K562 (cell line): ENCODE measurements around the gene IP6K3. TPM values are rescaled to one million over a fixed set of nuclear protein-coding genes. Genes with fewer than 3 reads are reported as not detected.

Source experiments
- ATAC-seq: fragments of 200-7000 bp; cut with Tn5 transposase; 3 replicates; pipeline ENCODE4 v1.9.1; 2020; ENCODE audit warnings: moderate library complexity
- BruUV-seq: library from RNA; stranded (reverse); fragments of 400-500 nt; replicated peaks from 2 replicates; lab custom pipeline; 2021; lab: Mats Ljungman, UMichigan
- CTCF ChIA-PET: fragments of 300-600 bp; formaldehyde crosslinking; extraction: SDS; loops from one replicate; lab custom pipeline; 2021; ENCODE audit warnings: low intra/inter-chr PET ratio; lab: Yijun Ruan, JAX
- POLR2A ChIA-PET: fragments of 300-600, 350-650 bp; sonication (Branson Sonifier 250); formaldehyde crosslinking; extraction: SDS; loops from one replicate; lab custom pipeline; 2021; ENCODE audit warnings: antibody characterized with exemption, inconsistent platforms; lab: Yijun Ruan, JAX
- DNase-seq, 4 experiments: peaks; one replicate each; pipeline versions ENCODE4 v3.0.0 to v3.0.0-alpha.2; 2011 to 2018; ENCODE audit warnings: low spot score in 3 of 4, mixed read lengths in 3 of 4; ENCODE audit errors: extremely low read depth in 1 of 4
- FAIRE-seq: peaks from 2 replicates; lab custom pipeline; 2011; peaks lifted over from hg19 to GRCh38; lab: Jason Lieb, UNC
- H2AFZ ChIP-seq: 2 replicates; pipeline ENCODE4 v1.6.0; 2011; ENCODE audit warnings: low read depth, low read length, control low read depth, inconsistent platforms
- H3K27ac ChIP-seq: fragments of 200-600 bp; 3 replicates; pipeline ENCODE4 v1.8.0; 2011; ENCODE audit warnings: low read depth, mild to moderate bottlenecking, control low read depth, inconsistent platforms, low read length, moderate library complexity, mixed read lengths; ENCODE audit errors: extremely low read depth
- H3K27me3 ChIP-seq, 2 experiments: fragments of 300-600 bp in 1 of 2; 2 replicates in 1 of 2; 3 replicates in 1 of 2; pipeline versions ENCODE4 v1.6.0 to v1.8.0; 2011; ENCODE audit warnings: inconsistent platforms in 2 of 2, low read length in 2 of 2, mild to moderate bottlenecking in 1 of 2, mixed read lengths in 1 of 2, moderate library complexity in 1 of 2; ENCODE audit not compliant: control insufficient read depth in 2 of 2, insufficient read depth in 2 of 2
- H3K36me3 ChIP-seq: fragments of 300-600 bp; 3 replicates; pipeline ENCODE4 v1.8.0; 2011; ENCODE audit warnings: mild to moderate bottlenecking, low read length, inconsistent platforms; ENCODE audit not compliant: control insufficient read depth, insufficient read depth
- H3K4me1 ChIP-seq, 2 experiments: fragments of 200-600 bp in 1 of 2; replicated peaks in 1 of 2; 2 replicates in 1 of 2; 3 replicates in 1 of 2; pipeline versions ENCODE4 v1.5.1 to v1.8.0; 2011; ENCODE audit warnings: inconsistent platforms in 2 of 2, low read length in 2 of 2, mild to moderate bottlenecking in 1 of 2, mixed read lengths in 1 of 2, moderate library complexity in 1 of 2; ENCODE audit not compliant: control insufficient read depth in 2 of 2, insufficient read depth in 2 of 2
- H3K4me2 ChIP-seq: 2 replicates; pipeline ENCODE4 v1.6.1; 2011; ENCODE audit warnings: low read length, control low read depth, inconsistent platforms, mixed read lengths; ENCODE audit not compliant: insufficient read depth
- H3K4me3 ChIP-seq: fragments of 200-600 bp; sonication (generic), shearing (Covaris generic); 2 replicates; pipeline ENCODE4 v1.5.1; 2016; ENCODE audit warnings: control low read depth, inconsistent platforms
- H3K79me2 ChIP-seq: fragments of 200-600 bp; 3 replicates; pipeline ENCODE4 v1.8.0; 2011; ENCODE audit warnings: low read length, inconsistent platforms; ENCODE audit not compliant: control insufficient read depth, insufficient read depth
- H3K9ac ChIP-seq, 2 experiments: 2 replicates each; pipeline versions ENCODE4 v1.6.0 to v1.6.1; 2011; ENCODE audit warnings: low read depth in 2 of 2, low read length in 2 of 2, control low read depth in 1 of 2, inconsistent platforms in 1 of 2, mild to moderate bottlenecking in 1 of 2, mixed read lengths in 1 of 2; ENCODE audit not compliant: insufficient read depth in 1 of 2
- H3K9me1 ChIP-seq: one replicate; pipeline ENCODE4 v1.6.0; 2011; ENCODE audit warnings: inconsistent platforms, mild to moderate bottlenecking, low read length, moderate library complexity; ENCODE audit not compliant: control insufficient read depth, insufficient read depth
- H3K9me3 ChIP-seq: replicated peaks from 2 replicates; pipeline ENCODE4 v1.5.1; 2011; ENCODE audit warnings: low read depth, low read length, inconsistent platforms; ENCODE audit not compliant: control insufficient read depth, insufficient read depth
- H4K20me1 ChIP-seq: replicated peaks from 2 replicates; pipeline ENCODE4 v1.6.1; 2011; ENCODE audit warnings: low read length, inconsistent platforms, mixed read lengths; ENCODE audit not compliant: control insufficient read depth, insufficient read depth
- FOXK1 ChIP-seq: sonication (generic); formaldehyde crosslinking; IDR thresholded peaks from 2 replicates; pipeline ENCODE4 v1.8.0; 2022; ENCODE audit warnings: missing genetic modification reagents, mild to moderate bottlenecking, borderline replicate concordance
- GATA2 ChIP-seq: sonication (generic); formaldehyde crosslinking; IDR thresholded peaks from 2 replicates; pipeline ENCODE4 v1.4.0; 2020; ENCODE audit warnings: mild to moderate bottlenecking, missing genetic modification reagents
- HDAC2 ChIP-seq: fragments of 450-650 bp; IDR thresholded peaks from 2 replicates; pipeline ENCODE4 v1.6.1; 2016; ENCODE audit warnings: mild to moderate bottlenecking
- PHF21A ChIP-seq: fragments of 450-650 bp; IDR thresholded peaks from 2 replicates; pipeline ENCODE4 v1.6.1; 2017; ENCODE audit warnings: low read depth, borderline replicate concordance
- ZBED1 ChIP-seq: IDR thresholded peaks from 2 replicates; pipeline ENCODE4 v1.6.1; 2014
- ZNF436 ChIP-seq: fragments of 250-450, 450-650 bp; sonication (Bioruptor Pico); formaldehyde crosslinking; IDR thresholded peaks from 2 replicates; pipeline ENCODE4 v1.7.0; 2020; ENCODE audit warnings: mild to moderate bottlenecking
- WGBS: fragments of 100-300 bp; shearing (Covaris generic); methylation state at CpG from one replicate; pipeline ENCODE4 v1.1.6; 2016; ENCODE audit warnings: low coverage, mixed read lengths; ENCODE audit not compliant: insufficient coverage; ENCODE audit errors: missing lambda C conversion rate; 5-methylcytosine and 5-hydroxymethylcytosine counted together
- in situ Hi-C: fragments of 300-500 bp; cut with MboI; formaldehyde crosslinking; loops from 4 replicates; pipeline ENCODE4 v1.15.0; 2018; ENCODE audit warnings: inconsistent platforms, mixed read lengths
- intact Hi-C: fragments of 100-400 bp; cut with micrococcal nuclease; formaldehyde crosslinking; loops from 2 replicates; pipeline ENCODE4 v1.14.2; 2022
- polyA plus RNA-seq, 8 experiments: library from polyadenylated mRNA; depleted of rRNA in 4 of 8; stranded (reverse) in 5 of 8; unstranded in 3 of 8; fragments of >200 nt; fragmentation: Nextera tagmentation in 2 of 8; fragmentation: Illumina TruSeq in 1 of 8; extraction: Ambion mirVana in 2 of 8; extraction: Trizol in 1 of 8; gene quantifications; 2 replicates each; pipeline versions ENCODE4 v1.2.1 to v1.2.3, GENCODE V29; 2011 to 2014; ENCODE audit warnings: inconsistent platforms in 1 of 8, missing spikeins in 1 of 8
- total RNA-seq, 7 experiments: library from RNA; depleted of rRNA in 6 of 7; stranded (reverse); fragments of >200 nt in 6 of 7; fragmentation: Illumina TruSeq in 2 of 7; extraction: Trizol in 2 of 7; gene quantifications; 2 replicates each; pipeline versions ENCODE4 v1.2.1 to v1.2.3, GENCODE V29; 2011 to 2021; ENCODE audit warnings: low replicate concordance in 1 of 7
- TF ChIP-seq, protein P1 (sequence below): fragments of 250-450 bp; sonication (Bioruptor Pico); IDR thresholded peaks from 2 replicates; pipeline ENCODE4 v1.5.0; 2021

The IP6K3 gene
- total and polyA plus RNA-seq, 9 of the 15 experiments (the other 6 are each of a cell fraction or from before 2014, with no cell fraction given), result not detected

DNA sequence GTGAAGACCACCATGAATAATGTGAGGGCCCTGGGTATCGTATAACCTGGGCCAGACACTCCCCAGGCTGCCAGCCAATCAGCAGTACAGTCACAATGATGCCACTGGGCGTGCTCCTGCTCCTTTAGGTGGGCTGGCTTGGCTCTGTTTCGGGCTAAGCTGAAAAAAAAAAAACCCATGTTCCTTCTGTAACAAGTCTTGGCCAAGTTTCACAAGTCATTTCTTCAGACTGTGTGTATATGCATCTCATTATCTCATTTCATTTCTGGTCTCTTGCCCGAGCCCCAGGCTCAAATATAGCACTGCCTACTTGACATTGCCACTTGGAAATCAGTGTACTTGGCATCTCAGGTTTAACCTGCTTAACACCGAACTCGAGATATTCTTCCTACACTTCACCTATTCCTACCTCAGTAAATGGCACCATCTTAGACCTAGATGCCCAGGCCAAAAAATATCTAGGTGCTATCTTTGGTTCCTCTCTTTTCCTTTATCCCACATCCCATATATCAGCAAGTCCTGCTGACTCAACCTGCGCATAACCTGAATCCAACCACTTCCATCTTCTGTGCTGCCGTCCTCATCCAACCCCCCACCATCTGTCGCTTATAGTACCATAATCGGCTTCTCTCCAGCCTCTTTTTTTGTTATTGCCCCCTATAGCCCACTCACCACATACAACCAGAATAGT lies 37.0 kb downstream of the IP6K3 start:
- BruUV-seq, result no TSS peak
- peaks cover 12 to 21% of the 10 kb centered on the region in 2 experiments for H3K4me1 ChIP-seq

DNA sequence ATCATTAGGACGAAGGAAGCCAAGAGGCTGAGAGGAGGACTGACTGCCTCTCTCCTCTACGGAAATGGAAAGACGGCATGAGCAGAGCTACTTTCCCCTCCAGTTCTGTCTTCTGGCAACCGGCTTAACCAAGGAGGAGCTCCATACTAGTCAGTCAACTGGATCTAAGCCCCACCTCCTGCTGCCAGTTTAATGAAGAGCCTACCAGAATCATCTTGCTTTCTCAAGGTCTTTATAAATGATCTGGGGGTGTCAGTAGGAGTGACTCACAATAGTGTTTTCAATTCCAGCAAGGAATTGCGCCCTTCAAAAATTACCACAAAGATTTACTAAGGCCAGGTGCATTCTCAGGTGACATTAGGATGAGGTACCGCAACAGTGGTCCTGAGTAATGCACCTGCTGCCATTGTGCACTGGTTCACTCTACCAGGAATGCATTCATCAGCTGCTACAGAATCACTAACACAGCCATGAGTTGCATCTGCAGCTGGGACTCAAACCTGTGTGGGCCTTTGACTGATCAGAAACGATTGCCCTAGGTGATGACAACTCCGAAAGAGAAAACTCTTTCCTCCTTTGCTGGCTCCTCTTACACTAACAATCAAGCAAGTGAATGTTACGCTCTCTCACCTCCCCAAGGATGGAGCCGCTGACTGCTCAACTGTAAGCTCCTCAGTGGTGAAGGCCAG lies 38.0 kb downstream of the IP6K3 start:
- WGBS, result 90% methylated on average over 10 of the region's 10 CpGs
- no TSS peak for BruUV-seq
- H3K36me3 ChIP-seq, result peaks cover 51% of the 10 kb centered on the region
- no peak for TF ChIP-seq ZNF436 (CRISPR knock-in tag)
- TF ChIP-seq FOXK1 (CRISPR knock-in tag), result peak; percentile 65; the same call in 1 of the 2 replicates
- TF ChIP-seq, protein P1, sequence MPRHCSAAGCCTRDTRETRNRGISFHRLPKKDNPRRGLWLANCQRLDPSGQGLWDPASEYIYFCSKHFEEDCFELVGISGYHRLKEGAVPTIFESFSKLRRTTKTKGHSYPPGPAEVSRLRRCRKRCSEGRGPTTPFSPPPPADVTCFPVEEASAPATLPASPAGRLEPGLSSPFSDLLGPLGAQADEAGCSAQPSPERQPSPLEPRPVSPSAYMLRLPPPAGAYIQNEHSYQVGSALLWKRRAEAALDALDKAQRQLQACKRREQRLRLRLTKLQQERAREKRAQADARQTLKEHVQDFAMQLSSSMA, result no peak
- TF ChIP-seq ZBED1, result no peak
- H3K4me2 ChIP-seq, result no peak overlapping the region
- ATAC-seq (no peak), FAIRE-seq (no peak), DNase-seq (no peak)
- H3K4me1 ChIP-seq, result peaks cover 12 to 25% of the 10 kb centered on the region in 2 experiments
- no peaks in the 10 kb centered on the region for H3K9me3 ChIP-seq
- H3K27me3 ChIP-seq, result no peaks in the 10 kb centered on the region
- intact Hi-C loops, result no loop called here
- POLR2A ChIA-PET, result interaction anchor here (0.6 to 1.5 kb wide), 3 partner anchors 8 to 1083 kb away, joined by 3 read pairs; no protein-coding TSS in a partner anchor
- no peaks in the 10 kb centered on the region for H4K20me1 ChIP-seq
- in situ Hi-C loops, result no loop called here
- CTCF ChIA-PET, result interaction anchor here (0.7 kb wide), 1 partner anchor 12 kb away, joined by 3 read pairs; no protein-coding TSS in a partner anchor
- peaks cover 25% of the 10 kb centered on the region for H3K79me2 ChIP-seq
- no peak overlapping the region for H2AFZ ChIP-seq
- H3K4me3 ChIP-seq, result no peak overlapping the region
- no peak overlapping the region for H3K27ac ChIP-seq
- H3K9ac ChIP-seq, result no peak overlapping the region; a peak in 1 of 4 replicates
- no peaks in the 10 kb centered on the region for H3K9me1 ChIP-seq

More for the DNA sequence above, 37.0 kb downstream of the IP6K3 start:
- CTCF ChIA-PET, result no interaction called here
- FAIRE-seq, result no peak
- H3K4me3 ChIP-seq, result no peak overlapping the region
- no peaks in the 10 kb centered on the region for H3K9me1 ChIP-seq
- POLR2A ChIA-PET, result interaction anchor here (0.7 kb wide), 1 partner anchor 9 kb away, joined by 3 read pairs; no protein-coding TSS in a partner anchor
- peaks cover 40% of the 10 kb centered on the region for H3K36me3 ChIP-seq
- H3K79me2 ChIP-seq, result peaks cover 25% of the 10 kb centered on the region
- no peaks in the 10 kb centered on the region for H3K9me3 ChIP-seq
- in situ Hi-C loops, result no loop called here
- intact Hi-C loops, result no loop called here
- no peak overlapping the region for H2AFZ ChIP-seq
- no peak for DNase-seq
- H3K27ac ChIP-seq, result no peak overlapping the region
- peaks cover 0 to 5% of the 10 kb centered on the region in 2 experiments; a peak in 3 of 5 replicates for H3K27me3 ChIP-seq
- 95% methylated on average over 10 of the region's 10 CpGs for WGBS
- H4K20me1 ChIP-seq, result no peaks in the 10 kb centered on the region
- TF ChIP-seq PHF21A (no peak), HDAC2 (no peak), GATA2 (CRISPR knock-in tag) (0 out of 2 replicates have a peak, but pooled peaks have one; percentile 18)
- no peak overlapping the region for H3K4me2 ChIP-seq
- peak overlapping the region; percentile 33 to 90; a peak in 2 of 4 replicates for H3K9ac ChIP-seq
- ATAC-seq, result no peak
